ENCODE data around the gene CXCL8. TPM values are rescaled to one million over a fixed set of nuclear protein-coding genes. Genes with fewer than 3 reads are reported as not detected.
"Not testable (repeated sequence)": the region's sequence is repeated elsewhere in the genome, so short reads cannot be mapped to it uniquely, and the experiment has no call there.

Gene CXCL8
- 10 to 100 TPM in 3 of 12 donors, 1 to 10 TPM in 7, under 1 TPM in 1, not detected in 1; 0.85 to 17.7 (median 5.7) TPM for polyA plus RNA-seq (ENCODE audit: insufficient read length in 12 of 12)
- long read RNA-seq, donor 1, result 0 reads
- long read RNA-seq, donor 2, partial matches to known transcripts, result 0 of 3 reads
- long read RNA-seq, donor 2, other reads (novel, unspliced or antisense), result 0 of 3 reads
- long read RNA-seq, donor 3, partial matches to known transcripts, result 9 of 9 reads
- long read RNA-seq, donor 3, other reads (novel, unspliced or antisense), result 0 of 9 reads
- long read RNA-seq, donor 4, partial matches to known transcripts, result 0 of 2 reads
- long read RNA-seq, donor 4, other reads (novel, unspliced or antisense), result 0 of 2 reads
- long read RNA-seq, donor 5, result 0 reads
- long read RNA-seq, donor 6, result 0 reads
- long read RNA-seq, donor 7, partial matches to known transcripts, result 0 of 2 reads
- long read RNA-seq, donor 7, other reads (novel, unspliced or antisense), result 0 of 2 reads
- long read RNA-seq, donor 8, partial matches to known transcripts, result 0 of 2 reads
- long read RNA-seq, donor 8, other reads (novel, unspliced or antisense), result 0 of 2 reads
- long read RNA-seq, donor 9, result 0 reads
- long read RNA-seq, donor 10, partial matches to known transcripts, result 0 of 3 reads
- long read RNA-seq, donor 10, other reads (novel, unspliced or antisense), result 0 of 3 reads
- long read RNA-seq, donor 11, partial matches to known transcripts, result 0 of 4 reads
- long read RNA-seq, donor 11, other reads (novel, unspliced or antisense), result 0 of 4 reads

- no peak for DNase-seq
Observed at GRCh38 chr4:73740353-73740778, at the start of gene CXCL8. TSS of gene CXCL8 (plus strand) at chr4:73740569. CDS start at chr4:73740659, 90 bp downstream.

- not testable (repeated sequence) for DNase-seq
Observed at GRCh38 chr4:73691201-73691600, 49.2 kb upstream of the CXCL8 start.

- no peak for DNase-seq
Observed at GRCh38 chr4:73691759-73692158, 48.6 kb upstream of the CXCL8 start.

GRCh38 chr4:73692254-73692653 lies 48.1 kb upstream of the CXCL8 start:
- DNase-seq, result no peak

GRCh38 chr4:73692701-73693100 lies 47.7 kb upstream of the CXCL8 start:
- DNase-seq, result no peak

GRCh38 chr4:73693811-73694210 lies 46.6 kb upstream of the CXCL8 start:
- no peak for DNase-seq

- DNase-seq, result no peak
Observed at GRCh38 chr4:73698217-73698616, 42.2 kb upstream of the CXCL8 start.

- no peak for DNase-seq
Observed at GRCh38 chr4:73701116-73701515, 39.3 kb upstream of the CXCL8 start.

GRCh38 chr4:73702796-73703287 lies 37.5 kb upstream of the CXCL8 start:
- DNase-seq, result no peak

- no peak for DNase-seq
Observed at GRCh38 chr4:73703320-73703719, 37.0 kb upstream of the CXCL8 start.

GRCh38 chr4:73704314-73705055 lies 35.9 kb upstream of the CXCL8 start:
- DNase-seq, result peak; percentile 46

GRCh38 chr4:73705056-73705432 lies 35.3 kb upstream of the CXCL8 start:
- no peak for DNase-seq

GRCh38 chr4:73705721-73706120 lies 34.6 kb upstream of the CXCL8 start:
- no peak for DNase-seq

GRCh38 chr4:73706811-73707210 lies 33.6 kb upstream of the CXCL8 start:
- DNase-seq, result no peak

- DNase-seq, result no peak
Observed at GRCh38 chr4:73707269-73707875, 33.0 kb upstream of the CXCL8 start.

GRCh38 chr4:73707918-73708577 lies 32.3 kb upstream of the CXCL8 start:
- DNase-seq, result no peak

GRCh38 chr4:73709451-73710033 lies 30.8 kb upstream of the CXCL8 start:
- DNase-seq, result no peak

- DNase-seq, result no peak
Observed at GRCh38 chr4:73710094-73710493, 30.3 kb upstream of the CXCL8 start.

GRCh38 chr4:73711989-73712388 lies 28.4 kb upstream of the CXCL8 start:
- DNase-seq, result no peak

GRCh38 chr4:73713650-73714049 lies 26.7 kb upstream of the CXCL8 start:
- no peak for DNase-seq

GRCh38 chr4:73714647-73715046 lies 25.7 kb upstream of the CXCL8 start:
- no peak for DNase-seq

Data from muscle of arm (tissue), 14 donors.